Stromal cell of bone marrow (primary cell): ENCODE data around the gene YKT6.
"Not testable (repeated sequence)": the region's sequence is repeated elsewhere in the genome, so short reads cannot be mapped to it uniquely, and the experiment has no call there.

Experiments used
- DNase-seq: peaks from one replicate; pipeline ENCODE4 v3.0.0-alpha.2; 2012; ENCODE audit warnings: low read depth

YKT6 gene

DNA sequence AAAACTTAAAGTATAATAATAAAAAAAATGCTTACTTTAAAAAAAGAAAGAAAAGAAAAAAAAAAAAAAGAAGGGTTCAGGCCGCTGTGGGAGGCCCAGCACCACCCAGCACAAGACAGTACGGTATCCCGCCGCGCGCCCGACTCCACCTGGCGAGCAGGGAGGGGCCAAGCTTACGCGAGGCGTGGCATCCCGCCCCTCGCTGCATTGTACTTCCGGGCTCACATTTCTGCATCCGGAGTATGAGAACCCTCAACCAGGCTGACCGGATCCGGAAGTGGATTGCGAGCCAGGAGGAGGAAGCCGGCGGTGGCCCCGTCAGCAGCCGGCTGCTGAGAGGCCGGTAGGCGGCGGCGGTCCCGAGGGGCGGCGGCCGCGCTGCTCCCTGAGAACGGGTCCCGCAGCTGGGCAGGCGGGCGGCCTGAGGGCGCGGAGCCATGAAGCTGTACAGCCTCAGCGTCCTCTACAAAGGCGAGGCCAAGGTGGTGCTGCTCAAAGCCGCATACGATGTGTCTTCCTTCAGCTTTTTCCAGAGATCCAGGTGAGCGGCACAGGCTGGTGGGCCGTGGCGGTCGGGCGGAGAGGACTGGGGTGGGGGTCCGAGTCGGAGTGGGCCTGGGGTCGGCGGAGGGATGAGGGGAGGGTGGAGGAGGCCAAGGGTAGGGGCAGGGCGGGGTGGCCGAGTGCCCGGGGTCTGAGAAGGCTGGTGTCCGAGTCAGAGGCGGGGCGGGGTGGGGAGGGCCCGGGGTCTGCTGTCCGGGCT is at the start of gene YKT6:
YKT6 (plus strand) TSS at position 280 of the 763 bp plus-strand sequence; CDS start at position 438, 158 bp downstream.
- peak; percentile 86 for DNase-seq

DNA sequence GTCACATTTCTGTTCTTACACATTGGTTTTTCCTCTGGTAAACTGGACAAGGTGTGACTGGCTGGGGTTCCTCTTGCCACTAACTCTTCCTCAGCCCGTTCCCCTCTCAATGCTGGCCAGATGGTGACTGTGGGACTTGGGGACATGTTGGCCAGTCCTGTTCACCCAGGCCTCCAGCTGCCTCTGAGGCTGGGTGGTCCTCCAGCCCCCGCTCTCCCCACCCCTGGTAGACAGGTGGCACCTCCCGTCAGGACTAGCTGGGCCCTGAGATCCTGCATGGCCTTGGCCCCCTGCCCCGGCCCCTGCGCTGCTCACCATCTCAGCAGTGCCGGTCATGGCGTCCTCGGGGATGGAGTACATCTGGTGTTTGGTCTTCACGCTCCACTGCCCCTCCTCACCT is 48.8 kb upstream of the YKT6 start:
- DNase-seq, result no peak

DNA sequence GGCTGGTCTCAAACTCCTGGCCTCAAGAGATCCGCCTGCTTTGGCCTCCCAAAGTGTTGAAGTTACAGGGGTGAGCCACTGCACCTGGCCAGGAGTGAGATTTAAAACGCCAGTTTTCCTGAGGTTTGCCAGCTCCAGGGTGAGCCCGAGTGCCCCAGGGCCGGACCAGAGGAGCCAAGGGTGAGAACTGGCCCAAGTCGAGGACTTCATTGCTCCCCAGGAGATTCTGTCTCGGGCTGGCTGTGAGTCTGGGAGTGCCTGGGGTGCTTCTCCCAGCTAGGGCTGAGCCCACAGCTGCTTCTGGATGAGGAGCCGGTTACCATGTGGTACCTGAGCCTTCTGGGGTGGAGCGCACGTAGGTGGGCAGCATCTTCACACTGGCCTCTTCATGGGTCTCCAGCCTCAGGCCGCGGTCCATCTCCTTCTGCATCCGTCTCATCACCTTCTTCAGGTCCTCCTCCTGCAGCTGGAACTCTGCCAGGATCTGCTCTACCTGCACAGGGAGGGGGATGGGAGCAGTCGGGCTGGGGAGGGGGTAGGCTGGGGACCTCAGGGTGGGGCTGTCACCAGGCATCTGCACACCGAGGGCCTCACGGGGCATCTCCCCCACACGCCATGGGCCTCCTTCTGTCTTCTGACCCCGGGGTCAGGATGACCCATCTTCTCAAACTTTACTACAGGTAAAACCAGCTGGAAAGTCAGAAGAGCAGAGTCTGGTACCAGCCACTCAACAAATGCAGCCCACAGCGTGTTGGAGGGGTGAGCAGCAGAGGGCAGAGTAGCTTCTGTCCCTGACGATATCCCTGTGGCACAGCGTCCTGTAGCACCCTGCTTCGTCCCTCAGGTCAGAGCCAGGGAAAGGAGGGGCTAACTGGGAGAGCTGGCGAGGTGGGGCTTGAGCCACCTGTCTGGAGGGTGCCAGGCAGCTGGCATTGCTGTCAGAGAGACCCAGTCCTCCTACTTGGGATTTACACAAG is 47.5 kb upstream of the YKT6 start:
- no peak for DNase-seq

DNA sequence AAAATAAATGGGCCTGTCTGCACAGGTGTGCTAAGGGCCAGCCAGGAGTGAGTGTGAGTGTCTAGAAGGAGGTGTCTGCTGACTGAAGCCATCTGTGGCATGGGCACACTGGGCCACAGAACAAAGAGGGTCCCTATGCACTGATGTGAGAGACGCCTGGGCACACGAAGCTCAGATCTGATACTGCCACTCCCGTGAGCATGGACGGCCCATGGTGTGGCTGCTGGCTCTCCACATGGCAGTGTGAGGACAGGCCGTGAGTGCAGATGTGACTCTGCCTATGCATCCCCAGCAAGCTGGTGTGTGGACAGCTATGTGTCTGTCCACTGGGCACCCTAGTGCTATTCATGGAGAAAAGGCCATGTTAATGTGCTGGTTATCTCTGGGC is 46.8 kb upstream of the YKT6 start:
- DNase-seq, result no peak

DNA sequence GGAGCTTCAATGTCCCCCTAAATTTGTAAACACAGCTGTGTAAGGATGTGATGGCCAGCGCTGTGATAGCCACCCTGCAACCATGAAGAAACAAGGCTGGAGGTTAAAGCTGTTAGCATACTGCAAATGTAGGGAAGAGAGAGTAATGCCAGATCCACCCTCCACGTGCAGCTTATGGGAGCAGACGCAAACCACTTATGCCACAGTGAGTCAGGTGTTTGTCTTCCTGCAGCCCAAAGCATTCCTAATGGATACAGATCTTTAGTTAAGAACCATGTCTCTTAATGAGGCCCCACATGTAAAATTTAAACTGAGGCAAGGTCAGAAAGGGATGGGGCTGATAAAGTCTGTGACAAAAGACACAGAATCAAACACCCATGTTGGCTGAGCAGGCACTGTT is 46.1 kb upstream of the YKT6 start:
- DNase-seq, result no peak

DNA sequence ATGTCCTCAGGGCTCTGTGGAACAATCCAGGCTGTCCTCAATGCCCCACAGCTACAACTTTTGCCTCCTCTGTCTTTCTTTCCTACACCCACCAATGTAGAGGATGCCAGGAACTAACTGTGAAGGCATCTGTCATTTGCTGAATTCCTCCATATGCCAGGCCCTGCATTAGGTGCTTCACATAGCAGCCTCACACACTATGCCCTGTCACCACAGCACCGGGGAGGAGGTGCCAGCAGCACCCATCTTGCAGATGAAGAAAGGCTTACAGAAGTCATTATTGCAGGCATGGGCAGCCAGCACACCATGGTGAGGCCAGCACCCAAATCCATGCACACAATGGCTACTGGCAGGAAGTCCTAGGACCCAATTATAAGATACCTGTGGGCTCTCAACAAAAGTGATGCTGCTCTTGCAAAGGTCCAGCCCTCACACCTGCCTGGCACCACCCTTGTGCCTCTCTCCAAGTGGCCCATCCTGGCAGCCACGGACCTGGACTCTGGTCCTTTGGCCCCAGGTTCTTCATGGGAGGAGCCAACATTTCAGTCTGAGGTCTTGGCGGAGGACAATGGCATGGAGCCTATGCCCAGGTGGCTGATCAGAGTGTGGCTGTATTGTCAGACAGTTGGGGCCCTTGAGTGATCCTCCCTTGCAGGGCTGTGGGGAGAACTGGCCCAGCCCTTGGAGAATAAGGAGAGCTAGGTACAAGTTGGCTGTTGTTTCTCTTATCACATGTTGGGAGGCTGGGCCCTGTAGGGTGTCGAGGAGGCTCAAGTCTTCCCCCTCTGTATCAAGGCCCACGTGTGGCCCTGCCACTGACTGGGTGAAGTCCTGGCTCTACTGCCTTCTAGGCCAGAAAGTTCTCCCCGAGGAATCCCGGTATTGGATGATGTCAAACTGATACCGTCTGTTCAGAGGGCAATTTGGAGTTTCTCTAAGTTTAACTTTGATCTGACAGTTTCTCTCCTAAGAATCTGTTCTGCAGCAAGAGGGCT is 45.3 kb upstream of the YKT6 start:
- DNase-seq, result no peak

DNA sequence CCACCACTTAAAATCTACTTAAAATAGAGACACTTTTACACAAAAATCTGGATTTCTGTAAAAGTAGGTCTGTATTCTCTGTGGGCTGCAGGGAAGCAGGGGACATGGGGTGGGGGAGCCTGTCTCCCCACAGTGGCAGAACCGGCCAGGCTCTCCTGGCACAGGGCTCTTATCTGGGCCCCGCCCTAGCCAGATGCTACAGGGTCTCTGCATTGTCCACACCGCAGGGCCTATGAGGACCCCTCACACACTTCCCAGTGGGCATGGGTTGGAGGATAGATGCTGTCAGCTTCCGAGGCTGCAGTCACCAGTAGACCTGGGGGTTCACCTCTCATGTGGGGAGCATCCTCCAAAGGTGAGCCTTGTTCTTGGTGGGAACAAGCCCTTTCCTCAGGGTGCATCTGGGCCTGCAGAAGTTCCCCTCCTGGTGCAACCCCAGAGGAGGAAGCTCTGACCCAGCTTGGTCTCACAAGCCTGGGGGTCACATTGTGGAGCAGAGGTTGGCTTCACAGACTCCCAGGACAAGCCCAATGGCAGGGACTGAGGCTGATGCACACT is 44.2 kb upstream of the YKT6 start:
- DNase-seq, result no peak

DNA sequence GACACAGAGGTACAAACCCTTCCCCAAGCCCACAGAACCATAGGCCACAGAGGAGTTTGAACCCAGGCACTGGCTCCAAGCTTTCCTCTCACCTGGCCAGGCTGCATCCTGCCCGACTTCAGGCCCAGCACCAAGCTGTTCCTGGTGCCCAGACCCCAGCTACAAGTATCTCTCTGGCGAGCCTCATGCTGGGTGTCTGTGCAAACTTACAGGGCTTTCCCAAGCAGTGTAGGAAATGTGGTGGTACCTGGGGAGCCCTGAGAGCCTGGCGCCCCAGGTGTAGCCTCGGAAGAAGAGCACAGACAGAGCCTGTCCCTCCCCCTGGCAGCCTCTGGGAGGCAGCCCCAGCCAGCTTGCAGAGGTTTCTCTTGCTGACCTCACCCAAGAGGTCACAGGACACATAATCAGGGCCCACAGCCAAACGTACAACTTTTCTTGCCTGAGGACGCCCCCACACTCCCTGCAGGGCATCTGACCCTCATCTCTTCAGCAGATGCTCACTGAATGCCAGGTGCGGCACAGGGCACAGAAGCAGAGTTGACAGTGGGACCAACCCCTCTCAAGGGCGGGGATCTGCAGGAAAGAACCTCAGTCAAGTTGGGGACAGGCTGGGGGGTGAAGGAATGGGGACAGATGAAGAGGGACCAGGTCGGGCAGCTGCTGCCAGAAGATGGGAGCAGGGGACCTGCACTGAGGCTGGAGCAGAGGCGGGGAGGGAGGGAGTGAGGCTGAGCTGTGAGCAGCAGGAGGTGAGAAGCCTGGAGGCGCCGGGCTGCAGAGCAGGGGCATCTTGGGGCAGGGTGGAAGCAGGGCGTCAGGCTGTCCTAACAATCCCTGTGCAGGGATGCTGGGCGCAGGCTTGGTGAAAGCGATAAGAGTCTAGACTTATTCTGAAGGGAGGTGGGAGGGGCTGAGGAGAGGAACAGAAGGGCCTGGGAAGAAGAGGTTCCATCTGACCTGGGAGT is 43.4 kb upstream of the YKT6 start:
- no peak for DNase-seq

DNA sequence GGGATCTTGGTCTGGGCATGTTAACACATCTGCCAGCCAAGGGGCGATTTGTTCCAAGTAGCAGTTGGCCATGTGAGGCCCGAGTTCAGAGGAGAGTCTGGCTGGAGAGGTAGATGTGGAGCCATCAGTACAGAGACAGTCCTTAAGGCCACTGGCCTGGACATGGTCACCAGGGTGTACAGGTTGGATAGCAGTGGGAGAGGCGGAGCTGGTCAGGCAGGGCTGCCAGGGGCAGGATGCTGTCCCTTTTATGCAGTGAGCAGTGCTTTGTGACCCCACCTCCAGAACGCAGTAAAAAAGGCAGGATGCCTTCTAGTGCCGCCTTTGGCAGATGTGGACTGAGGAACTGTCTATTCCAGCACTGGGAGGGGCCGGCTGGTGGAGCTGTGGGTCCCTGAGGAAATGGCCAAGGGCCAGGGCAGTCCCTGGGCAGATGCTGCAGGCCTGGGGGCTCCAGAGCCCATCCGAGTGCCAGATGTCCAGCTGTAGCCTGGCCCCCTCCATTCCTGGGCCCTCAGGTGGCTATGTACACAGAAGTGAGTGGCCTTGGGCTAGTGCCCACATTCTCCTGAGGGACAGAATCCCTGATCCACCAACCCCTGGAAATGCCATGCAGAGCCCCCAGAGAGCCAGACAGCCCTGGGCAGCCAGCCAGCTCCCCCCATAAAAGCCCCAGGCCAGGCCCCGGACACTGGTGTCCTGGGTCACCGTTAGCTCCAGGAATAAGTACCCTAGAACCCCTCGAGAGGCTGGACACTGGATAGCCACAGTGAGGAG is 42.5 kb upstream of the YKT6 start:
- DNase-seq, result no peak

DNA sequence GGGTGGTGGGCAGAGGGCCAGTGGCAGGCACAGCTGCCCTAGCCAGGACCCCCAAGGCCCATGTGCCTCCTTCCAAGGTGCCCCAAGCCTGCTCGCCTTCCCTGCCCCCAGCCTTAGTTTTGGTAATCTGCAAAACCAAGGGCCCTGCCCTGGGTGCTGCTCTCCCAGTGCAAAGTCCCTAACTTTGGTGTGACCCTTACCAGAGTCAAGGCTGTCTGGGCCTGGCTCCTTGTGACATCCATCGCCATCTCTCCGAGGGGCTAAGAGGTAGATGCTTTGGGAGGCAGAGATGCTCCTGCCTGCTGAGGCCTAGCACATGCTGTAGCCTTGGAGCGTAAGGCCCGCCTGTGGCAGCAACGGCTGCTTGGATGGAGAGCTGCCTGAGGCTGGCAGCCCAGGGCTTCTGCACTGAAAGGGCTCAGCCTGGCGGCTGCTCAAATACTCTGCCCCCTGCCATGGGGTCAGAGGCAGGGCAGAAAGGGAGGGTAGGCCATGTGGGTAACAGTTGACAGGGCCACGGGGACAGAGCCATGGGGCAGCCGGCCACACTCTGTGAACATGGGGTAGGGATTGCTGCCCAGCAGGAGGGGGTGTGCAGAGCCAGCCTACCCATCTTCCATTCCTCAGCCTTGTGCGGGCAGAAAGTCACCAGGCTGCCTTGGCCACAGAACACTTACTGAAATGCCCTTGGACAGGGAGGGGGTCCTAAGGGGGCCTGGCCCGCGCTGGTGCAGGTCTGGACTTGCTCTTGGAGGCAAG is 41.7 kb upstream of the YKT6 start:
- no peak for DNase-seq

DNA sequence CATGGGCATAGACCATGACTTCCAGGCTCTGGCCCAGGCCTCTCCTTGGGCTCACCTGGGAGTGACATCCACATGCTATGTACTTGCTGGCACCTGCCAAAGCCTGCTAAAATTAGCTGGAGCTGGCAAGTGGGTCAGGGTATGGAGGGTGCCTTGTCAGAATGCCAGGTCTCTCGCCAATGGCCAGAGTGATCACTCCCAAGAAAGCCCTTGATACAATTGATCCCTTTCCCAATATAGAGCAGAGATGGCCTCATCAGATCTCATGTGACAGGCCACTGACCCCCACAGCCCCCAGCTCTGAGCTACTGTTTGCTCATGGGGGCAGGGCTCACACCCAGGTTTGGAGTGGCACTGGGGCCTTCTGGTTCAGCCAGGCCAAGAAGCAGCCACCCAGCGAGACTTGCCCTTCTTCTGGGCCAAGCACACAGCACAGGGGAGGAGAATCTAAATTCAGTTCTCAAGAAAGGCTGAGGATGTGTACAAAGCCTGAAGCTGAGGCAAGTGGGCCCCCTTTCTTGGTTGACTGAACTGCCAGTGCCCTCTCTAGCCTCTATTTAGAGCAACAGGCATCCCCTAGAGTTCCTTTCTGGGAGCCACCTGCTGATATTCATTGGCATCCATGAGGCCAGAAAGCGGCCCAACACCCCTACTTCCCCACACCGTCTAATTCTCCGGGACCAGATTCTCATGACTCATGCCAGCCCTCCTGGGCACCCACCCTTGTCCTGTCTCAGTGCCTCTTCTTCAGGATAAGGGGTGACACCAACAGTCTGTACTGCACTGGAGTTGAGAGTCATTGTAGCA is 40.8 kb upstream of the YKT6 start:
- DNase-seq, result no peak

DNA sequence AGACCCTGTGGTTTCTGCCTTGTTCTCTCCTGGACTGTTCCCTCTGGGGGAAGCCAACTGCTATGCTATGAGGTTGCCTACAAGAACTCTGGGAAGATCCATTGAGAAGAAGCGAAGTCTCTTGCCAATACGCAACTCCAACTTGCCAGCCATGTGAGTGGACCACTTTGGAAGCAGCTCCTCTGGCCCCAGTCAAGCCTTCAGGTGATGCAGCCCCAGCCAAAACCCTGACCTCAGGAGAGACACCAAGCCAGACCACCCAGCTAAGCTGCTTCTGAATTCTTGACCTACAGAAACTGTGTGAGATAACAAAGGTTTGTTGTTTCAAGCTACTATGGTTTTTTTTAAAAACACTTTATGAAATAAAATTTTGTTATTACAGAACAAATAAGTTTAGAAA is 39.4 kb upstream of the YKT6 start:
- no peak for DNase-seq

DNA sequence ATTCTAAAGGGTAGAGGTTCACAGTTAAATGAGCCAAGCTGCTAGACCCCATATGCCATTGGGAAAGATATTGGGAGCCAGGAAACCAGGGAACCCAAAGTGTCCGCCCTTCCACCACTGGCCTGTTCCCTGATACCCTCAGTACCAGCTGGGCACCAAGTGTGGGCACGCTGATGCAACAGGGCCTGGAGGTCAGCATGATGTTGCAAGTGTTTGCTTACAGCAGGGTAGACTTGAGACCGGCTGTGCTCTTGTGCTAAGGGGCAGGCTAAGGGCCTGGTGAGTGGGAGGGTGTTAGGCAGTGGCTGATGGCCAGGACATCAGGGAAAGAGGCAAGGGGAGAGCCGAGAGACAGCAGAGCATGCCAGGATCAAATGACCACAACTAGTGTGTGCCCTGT is 38.6 kb upstream of the YKT6 start:
- no peak for DNase-seq

DNA sequence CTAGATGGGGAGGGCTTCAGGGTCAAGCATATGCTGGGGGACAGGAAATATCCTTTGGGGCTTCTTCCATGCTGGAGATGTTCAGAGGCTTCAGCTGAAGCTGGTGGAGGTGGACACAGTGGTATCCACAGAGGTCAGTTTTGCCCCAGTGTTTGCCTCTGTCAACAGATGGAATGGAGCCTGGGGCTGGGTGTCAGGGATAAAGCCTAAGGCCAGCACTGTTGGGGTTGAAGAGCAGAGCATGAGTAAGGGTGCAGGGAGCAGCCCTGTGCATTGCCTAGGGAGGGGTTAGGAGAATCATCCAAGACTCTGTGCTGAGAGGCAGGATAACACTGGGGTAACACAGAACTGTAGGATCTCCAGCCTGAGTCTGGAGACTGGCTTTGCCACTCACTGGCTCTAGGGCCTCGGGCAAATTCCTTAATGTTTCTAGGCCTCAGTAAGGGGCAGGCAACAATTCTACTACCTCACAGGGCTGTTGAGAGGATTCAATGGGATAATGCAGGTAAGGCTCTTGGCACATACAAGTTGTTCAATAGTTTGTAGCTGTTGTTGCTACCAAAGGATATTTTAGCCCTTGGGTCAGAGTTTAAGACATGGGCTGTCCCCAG is 37.9 kb upstream of the YKT6 start:
- DNase-seq, result no peak

DNA sequence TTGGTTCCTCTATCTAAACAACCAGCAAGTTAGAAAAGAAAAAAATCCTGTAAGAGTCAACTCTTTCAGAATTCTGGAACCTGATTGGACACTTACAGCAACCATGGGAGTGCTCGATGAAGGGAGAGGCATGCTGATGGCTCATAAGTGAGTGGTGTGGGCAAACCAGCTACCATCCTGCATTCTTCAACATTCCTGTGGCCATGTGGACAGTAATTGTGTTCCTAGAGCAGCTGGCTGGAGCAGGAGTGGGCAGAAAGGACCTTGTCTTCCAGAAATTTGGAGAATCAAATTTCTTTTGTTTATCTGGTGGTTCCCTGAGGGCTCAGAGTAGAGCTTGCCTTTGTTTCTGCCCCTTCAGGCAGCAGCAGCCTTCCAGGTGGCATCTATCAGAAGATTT is 37.2 kb upstream of the YKT6 start:
- peak; percentile 79 for DNase-seq

DNA sequence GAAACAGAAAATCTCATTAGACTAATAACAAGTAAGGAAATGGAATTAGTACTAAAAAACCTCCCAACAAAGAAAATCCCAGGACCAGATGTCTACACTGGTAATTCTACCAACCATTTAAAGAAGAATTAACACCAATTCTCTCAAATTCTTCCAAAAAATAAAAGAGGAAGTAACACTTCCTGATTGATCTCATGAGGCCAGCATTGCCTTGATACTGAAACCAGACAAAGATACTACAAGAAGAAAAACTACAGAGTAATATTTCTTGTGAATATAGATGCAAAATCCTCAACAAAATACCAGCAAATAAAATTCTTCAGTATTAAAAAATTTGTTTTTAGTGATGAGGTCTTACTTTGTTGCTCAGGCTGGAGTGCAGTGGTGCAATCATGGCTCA is 32.9 kb upstream of the YKT6 start:
- no peak for DNase-seq

DNA sequence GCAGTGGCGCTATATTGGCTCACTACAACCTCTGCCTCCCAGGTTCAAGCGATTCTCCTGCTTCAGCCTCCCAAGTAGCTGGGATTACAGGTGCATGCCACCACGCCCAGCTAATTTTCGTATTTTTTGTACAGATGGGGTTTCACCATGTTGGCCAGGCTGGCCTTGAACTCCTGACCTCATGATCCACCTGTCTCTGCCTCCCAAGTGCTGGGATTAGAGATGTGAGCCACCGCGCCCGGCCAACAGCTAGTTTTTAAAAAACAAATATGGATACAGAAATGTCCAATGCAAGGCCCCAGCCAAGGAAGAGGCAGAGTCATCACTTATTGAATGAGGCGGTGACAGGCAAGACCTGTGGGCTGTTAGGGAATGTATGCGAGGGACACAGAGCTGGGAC is 28.9 kb upstream of the YKT6 start:
- not testable (repeated sequence) for DNase-seq

DNA sequence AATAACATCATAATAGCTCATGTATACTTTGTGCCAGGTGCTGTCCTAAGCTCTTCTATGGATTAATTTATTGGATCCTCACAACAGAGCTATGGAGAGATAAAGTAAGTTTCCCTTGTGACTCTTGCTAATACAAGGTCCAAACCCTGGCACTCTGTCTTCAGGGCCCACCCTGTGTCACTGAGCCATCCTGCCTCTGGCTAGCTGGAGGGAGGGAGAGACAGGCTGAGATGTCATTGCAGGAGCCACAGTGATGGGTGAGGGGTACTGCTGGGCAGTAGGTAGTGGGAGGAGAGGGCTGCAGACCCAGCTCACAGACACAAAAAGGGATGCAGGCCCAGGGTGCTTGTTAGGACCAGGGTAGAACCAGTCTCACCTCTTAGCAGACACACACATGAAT is 28.4 kb upstream of the YKT6 start:
- DNase-seq, result no peak
